Keratinocyte (primary cell): ENCODE results near the gene CARMIL1. TPM values are rescaled to one million over a fixed set of nuclear protein-coding genes. Genes with fewer than 3 reads are reported as not detected.

Experiments used
- DNase-seq: peaks from one replicate; pipeline ENCODE4 v3.0.0-alpha.2; 2011; ENCODE audit warnings: low read depth, missing footprints, low spot score
- FAIRE-seq: peaks from 2 replicates; lab custom pipeline; 2011; peaks lifted over from hg19 to GRCh38; lab: Jason Lieb, UNC
- H2AFZ ChIP-seq: 2 replicates; pipeline ENCODE4 v1.6.0; 2012; ENCODE audit warnings: low read length, control low read depth, inconsistent platforms; ENCODE audit not compliant: control insufficient read depth
- H3K27ac ChIP-seq: 2 replicates; pipeline ENCODE4 v1.5.1; 2011; ENCODE audit warnings: low read length; ENCODE audit not compliant: control insufficient read depth, insufficient read depth
- H3K27me3 ChIP-seq: 3 replicates; pipeline ENCODE4 v1.6.0; 2011; ENCODE audit warnings: low read length; ENCODE audit not compliant: control insufficient read depth, insufficient read depth; ENCODE audit errors: extremely low read depth
- H3K36me3 ChIP-seq, 2 experiments: 2 replicates in 1 of 2; 3 replicates in 1 of 2; pipeline ENCODE4 v1.5.1; 2011; ENCODE audit warnings: low read length in 2 of 2, mild to moderate bottlenecking in 1 of 2; ENCODE audit not compliant: control insufficient read depth in 2 of 2, insufficient read depth in 2 of 2; ENCODE audit errors: extremely low read depth in 1 of 2
- H3K4me1 ChIP-seq: 3 replicates; pipeline ENCODE4 v1.5.1; 2011; ENCODE audit warnings: low read length; ENCODE audit not compliant: control insufficient read depth, insufficient read depth; ENCODE audit errors: extremely low read depth
- H3K4me2 ChIP-seq: 3 replicates; pipeline ENCODE4 v1.6.0; 2011; ENCODE audit warnings: low read depth, low read length; ENCODE audit not compliant: control insufficient read depth, insufficient read depth; ENCODE audit errors: extremely low read depth
- H3K4me3 ChIP-seq, 3 experiments: fragments of 200-600 bp in 1 of 3; sonication (generic) in 1 of 3; 2 replicates in 2 of 3; 3 replicates in 1 of 3; pipeline ENCODE4 v1.5.1; 2011 to 2016; ENCODE audit warnings: low read length in 3 of 3, mild to moderate bottlenecking in 3 of 3, control low read depth in 2 of 3, inconsistent platforms in 1 of 3, low read depth in 1 of 3, mixed read lengths in 1 of 3, mixed run types in 1 of 3, moderate library complexity in 1 of 3; ENCODE audit not compliant: control insufficient read depth in 2 of 3, insufficient read depth in 2 of 3; ENCODE audit errors: extremely low read depth in 1 of 3
- H3K79me2 ChIP-seq: 2 replicates; pipeline ENCODE4 v1.6.0; 2012; ENCODE audit warnings: low read length; ENCODE audit not compliant: control insufficient read depth, insufficient read depth
- H3K9ac ChIP-seq: 3 replicates; pipeline ENCODE4 v1.6.0; 2011; ENCODE audit warnings: low read length; ENCODE audit not compliant: control insufficient read depth, insufficient read depth; ENCODE audit errors: extremely low read depth
- H3K9me1 ChIP-seq: 3 replicates; pipeline ENCODE4 v1.6.0; 2011; ENCODE audit warnings: low read length; ENCODE audit not compliant: control insufficient read depth, insufficient read depth; ENCODE audit errors: extremely low read depth
- H3K9me3 ChIP-seq: 2 replicates; pipeline ENCODE4 v1.5.1; 2012; ENCODE audit warnings: low read depth, low read length; ENCODE audit not compliant: control insufficient read depth
- H4K20me1 ChIP-seq: 3 replicates; pipeline ENCODE4 v1.6.0; 2011; ENCODE audit warnings: low read length; ENCODE audit not compliant: control insufficient read depth, insufficient read depth; ENCODE audit errors: extremely low read depth
- CTCF ChIP-seq, 3 experiments: IDR thresholded peaks in 1 of 3; conservative IDR thresholded peaks in 1 of 3; optimal IDR thresholded peaks in 1 of 3; 2 replicates in 2 of 3; 3 replicates in 1 of 3; pipeline versions ENCODE3 to v1.5.1; 2011; ENCODE audit warnings: low read length in 3 of 3, mild to moderate bottlenecking in 3 of 3, moderate library complexity in 2 of 3, control low read depth in 1 of 3, inconsistent platforms in 1 of 3; ENCODE audit not compliant: insufficient read depth in 2 of 3; ENCODE audit errors: extremely low read depth in 1 of 3
- EZH2 ChIP-seq: IDR thresholded peaks from one replicate; pipeline ENCODE4 v1.6.1; 2012; ENCODE audit warnings: inconsistent platforms, mild to moderate bottlenecking, low read length, moderate library complexity
- dilution Hi-C: fragments of 300-500 bp; cut with MboI; formaldehyde crosslinking; loops from one replicate; pipeline ENCODE4 v1.7.0; 2020; ENCODE audit warnings: low sequenced_read_pairs; ENCODE audit not compliant: extremely low pct_ligation_motif_present
- polyA plus RNA-seq, 5 experiments: library from polyadenylated mRNA; depleted of rRNA in 3 of 5; stranded (reverse) in 3 of 5; stranded (forward) in 1 of 5; unstranded in 1 of 5; fragments of >200 nt; gene quantifications; 1 replicate in 1 of 5; 2 replicates in 3 of 5; 3 replicates in 1 of 5; pipeline versions ENCODE4 v1.2.1 to v1.2.3, GENCODE V29; 2011 to 2012; ENCODE audit warnings: missing spikeins in 2 of 5, low read depth in 1 of 5, low replicate concordance in 1 of 5

CARMIL1 gene
- polyA plus RNA-seq, 1 donor (not counting 4 experiments of a cell fraction or from before 2014, with no cell fraction given) = 18.9 TPM

- no peak overlapping the region for H3K27ac ChIP-seq
- H3K79me2 ChIP-seq = peaks cover 47% of the 10 kb centered on the region
- no peaks in the 10 kb centered on the region for H3K36me3 ChIP-seq
- no peak overlapping the region for H3K4me3 ChIP-seq
- no peak for TF ChIP-seq EZH2
- no peak for TF ChIP-seq CTCF (optimal IDR thresholded peaks at IDR 0.05 in 1 of 3, IDR thresholded peaks at IDR 0.05 in 1 of 3, conservative IDR thresholded peaks at IDR 0.05 in 1 of 3; ENCODE audit: extremely low read depth in 1 of 3, insufficient read depth in 2 of 3, low read length in 3 of 3)
- no peaks in the 10 kb centered on the region for H3K9me1 ChIP-seq
- dilution Hi-C loops = no loop called here
- no peak overlapping the region for H2AFZ ChIP-seq
- H3K4me2 ChIP-seq = no peak overlapping the region
- no peaks in the 10 kb centered on the region for H3K9me3 ChIP-seq
- no peaks in the 10 kb centered on the region for H3K4me1 ChIP-seq
- no peak overlapping the region for H3K9ac ChIP-seq
- peaks cover 3% of the 10 kb centered on the region for H4K20me1 ChIP-seq
- FAIRE-seq (no peak), DNase-seq (no peak)
- no peaks in the 10 kb centered on the region for H3K27me3 ChIP-seq
Observed at GRCh38 chr6:25320459-25320858, 41.3 kb downstream of the CARMIL1 start.

GRCh38 chr6:25322692-25323091 lies 43.5 kb downstream of the CARMIL1 start:
- H3K4me3 ChIP-seq = no peak overlapping the region
- dilution Hi-C loops = no loop called here
- H3K9ac ChIP-seq = no peak overlapping the region
- H3K4me2 ChIP-seq = no peak overlapping the region
- peaks cover 41% of the 10 kb centered on the region for H3K79me2 ChIP-seq
- no peak overlapping the region for H3K27ac ChIP-seq
- DNase-seq (no peak), FAIRE-seq (no peak)
- TF ChIP-seq CTCF (optimal IDR thresholded peaks at IDR 0.05 in 1 of 3, IDR thresholded peaks at IDR 0.05 in 1 of 3, conservative IDR thresholded peaks at IDR 0.05 in 1 of 3; ENCODE audit: extremely low read depth in 1 of 3, insufficient read depth in 2 of 3, low read length in 3 of 3) = no peak
- no peak for TF ChIP-seq EZH2
- no peaks in the 10 kb centered on the region for H3K36me3 ChIP-seq
- H3K4me1 ChIP-seq = no peaks in the 10 kb centered on the region
- H3K27me3 ChIP-seq = no peaks in the 10 kb centered on the region
- peaks cover 3% of the 10 kb centered on the region for H4K20me1 ChIP-seq
- H3K9me1 ChIP-seq = no peaks in the 10 kb centered on the region
- H2AFZ ChIP-seq = no peak overlapping the region
- H3K9me3 ChIP-seq = no peaks in the 10 kb centered on the region
